PC-9 (cell line): ENCODE data around the gene TCP11.

Experiments
- CTCF ChIP-seq: fragments of 200-600 bp; sonication (generic); conservative IDR thresholded peaks from 2 replicates; pipeline ENCODE4 v1.6.1; 2017; ENCODE audit warnings: mixed run types, antibody characterized with exemption, mild to moderate bottlenecking, moderate library complexity
- EZH2 ChIP-seq: fragments of 200-600 bp; sonication (generic); IDR thresholded peaks from 2 replicates; pipeline ENCODE4 v1.8.0; 2017; ENCODE audit warnings: antibody characterized with exemption, low read depth

DNA sequence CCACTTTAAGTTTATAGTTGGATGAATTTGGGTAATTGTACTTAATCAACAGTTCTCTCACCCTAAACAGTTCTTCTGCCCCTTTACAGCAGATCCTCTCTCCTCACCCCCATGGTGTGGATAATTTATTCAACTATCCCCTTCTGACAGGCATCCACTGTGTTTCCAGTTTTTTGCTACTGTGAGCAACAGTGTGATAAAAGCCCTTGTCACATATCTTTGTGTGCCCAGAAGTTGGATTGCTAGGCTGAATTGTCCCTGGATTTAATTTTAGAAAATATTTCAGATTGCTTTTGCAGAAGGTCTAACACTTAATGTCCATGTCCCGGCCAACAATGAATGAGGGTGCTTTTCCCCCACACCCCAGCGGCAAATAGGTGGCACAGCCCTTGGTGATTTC is 42.1 kb upstream of the TCP11 start:
- TF ChIP-seq CTCF, result no peak
- TF ChIP-seq EZH2, result no peak
